K562 (cell line): ENCODE results near the gene CYP11A1. TPM values are rescaled to one million over a fixed set of nuclear protein-coding genes. Genes with fewer than 3 reads are reported as not detected.

ENCODE experiments used
- ARID2 ChIP-seq: fragments of 450-650 bp; IDR thresholded peaks from 2 replicates; pipeline ENCODE4 v1.6.1; 2017; ENCODE audit warnings: antibody characterized with exemption, mild to moderate bottlenecking
- CBX2 ChIP-seq: fragments of 200-600 bp; sonication (generic); IDR thresholded peaks from one replicate; pipeline ENCODE4 v1.6.1; 2012; ENCODE audit warnings: mild to moderate bottlenecking, low read length, inconsistent platforms; ENCODE audit not compliant: insufficient read depth, poor library complexity, severe bottlenecking
- CBX3 ChIP-seq, 2 experiments: IDR thresholded peaks; 1 replicate in 1 of 2; 2 replicates in 1 of 2; pipeline ENCODE4 v1.6.1; 2012; ENCODE audit warnings: inconsistent platforms in 2 of 2, low read length in 2 of 2, borderline replicate concordance in 1 of 2, control low read depth in 1 of 2
- CXXC5 ChIP-seq: fragments of 250-450 bp; sonication (Bioruptor Pico); IDR thresholded peaks from 2 replicates; pipeline ENCODE4 v1.8.0; 2022; ENCODE audit warnings: inconsistent platforms, mild to moderate bottlenecking, moderate library complexity
- FOXJ2 ChIP-seq: fragments of 200-800 bp; sonication (Bioruptor generic); IDR thresholded peaks from 2 replicates; pipeline ENCODE4 v1.6.1; 2016; ENCODE audit warnings: missing genetic modification characterization, missing compliant biosample characterization
- HMGN3 ChIP-seq: IDR thresholded peaks from 2 replicates; pipeline ENCODE4 v1.6.1; 2011; ENCODE audit warnings: borderline replicate concordance, low read depth, mild to moderate bottlenecking, mixed read lengths, low read length; ENCODE audit not compliant: insufficient read length; ENCODE audit errors: extremely low read depth
- MYBL2 ChIP-seq, 2 experiments: fragments of 450-650 bp in 1 of 2; sonication (generic) in 1 of 2; formaldehyde crosslinking in 1 of 2; IDR thresholded peaks; 2 replicates each; pipeline versions ENCODE4 v1.6.1 to v1.8.1; 2017 to 2022; ENCODE audit warnings: borderline replicate concordance in 1 of 2, inconsistent platforms in 1 of 2, low read depth in 1 of 2, mild to moderate bottlenecking in 1 of 2, missing genetic modification reagents in 1 of 2, moderate library complexity in 1 of 2
- SIX5 ChIP-seq, 2 experiments: IDR thresholded peaks; 2 replicates each; pipeline ENCODE4 v1.6.1; 2011; ENCODE audit warnings: low read length in 2 of 2, borderline replicate concordance in 1 of 2, low read depth in 1 of 2, mild to moderate bottlenecking in 1 of 2, moderate library complexity in 1 of 2; ENCODE audit not compliant: insufficient read depth in 1 of 2
- SMC3 ChIP-seq: conservative IDR thresholded peaks from 2 replicates; pipeline ENCODE4 v1.6.1; 2011; ENCODE audit warnings: low read depth, low read length, improper control_type of control experiment; ENCODE audit not compliant: insufficient read depth
- STAG1 ChIP-seq: sonication (generic); formaldehyde crosslinking; IDR thresholded peaks from 2 replicates; pipeline ENCODE4 v1.5.0; 2020; ENCODE audit warnings: missing genetic modification reagents, borderline replicate concordance
- ZBTB7A ChIP-seq: IDR thresholded peaks from 2 replicates; pipeline ENCODE4 v1.6.1; 2011; ENCODE audit warnings: low read depth, mild to moderate bottlenecking, low read length, moderate library complexity, borderline replicate concordance; ENCODE audit not compliant: control insufficient read depth
- ZNF589 ChIP-seq: fragments of 200-800 bp; sonication (Bioruptor generic); IDR thresholded peaks from 2 replicates; pipeline ENCODE4 v1.6.1; 2016; ENCODE audit warnings: low read depth, missing genetic modification characterization, missing compliant biosample characterization
- polyA plus RNA-seq, 8 experiments: library from polyadenylated mRNA; depleted of rRNA in 4 of 8; stranded (reverse) in 5 of 8; unstranded in 3 of 8; fragments of >200 nt; fragmentation: Nextera tagmentation in 2 of 8; fragmentation: Illumina TruSeq in 1 of 8; extraction: Ambion mirVana in 2 of 8; extraction: Trizol in 1 of 8; gene quantifications; 2 replicates each; pipeline versions ENCODE4 v1.2.1 to v1.2.3, GENCODE V29; 2011 to 2014; ENCODE audit warnings: inconsistent platforms in 1 of 8, missing spikeins in 1 of 8
- total RNA-seq, 7 experiments: library from RNA; depleted of rRNA in 6 of 7; stranded (reverse); fragments of >200 nt in 6 of 7; fragmentation: Illumina TruSeq in 2 of 7; extraction: Trizol in 2 of 7; gene quantifications; 2 replicates each; pipeline versions ENCODE4 v1.2.1 to v1.2.3, GENCODE V29; 2011 to 2021; ENCODE audit warnings: low replicate concordance in 1 of 7
- TF ChIP-seq, protein P1 (sequence below): sonication (generic); formaldehyde crosslinking; IDR thresholded peaks from 2 replicates; pipeline ENCODE4 v1.8.1; 2023; ENCODE audit warnings: missing genetic modification reagents, mild to moderate bottlenecking, borderline replicate concordance
- TF ChIP-seq, protein P2 (sequence below), 2 experiments: fragments of 200-800 bp in 1 of 2; sonication (Bioruptor generic) in 1 of 2; sonication (generic) in 1 of 2; formaldehyde crosslinking in 1 of 2; IDR thresholded peaks in 1 of 2; conservative IDR thresholded peaks in 1 of 2; 2 replicates each; pipeline versions ENCODE4 v1.5.0 to v1.6.1; 2016 to 2020; ENCODE audit warnings: missing compliant biosample characterization in 1 of 2, missing genetic modification characterization in 1 of 2, missing genetic modification reagents in 1 of 2
- TF ChIP-seq, protein P3 (sequence below): sonication (generic); formaldehyde crosslinking; IDR thresholded peaks from 2 replicates; pipeline ENCODE4 v1.4.0; 2020; ENCODE audit warnings: mild to moderate bottlenecking, missing genetic modification reagents

The CYP11A1 gene
- total and polyA plus RNA-seq, 9 of the 15 experiments (the other 6 are each of a cell fraction or from before 2014, with no cell fraction given): 0.06 to 0.24 (median 0.10) TPM; not detected in 4

DNA sequence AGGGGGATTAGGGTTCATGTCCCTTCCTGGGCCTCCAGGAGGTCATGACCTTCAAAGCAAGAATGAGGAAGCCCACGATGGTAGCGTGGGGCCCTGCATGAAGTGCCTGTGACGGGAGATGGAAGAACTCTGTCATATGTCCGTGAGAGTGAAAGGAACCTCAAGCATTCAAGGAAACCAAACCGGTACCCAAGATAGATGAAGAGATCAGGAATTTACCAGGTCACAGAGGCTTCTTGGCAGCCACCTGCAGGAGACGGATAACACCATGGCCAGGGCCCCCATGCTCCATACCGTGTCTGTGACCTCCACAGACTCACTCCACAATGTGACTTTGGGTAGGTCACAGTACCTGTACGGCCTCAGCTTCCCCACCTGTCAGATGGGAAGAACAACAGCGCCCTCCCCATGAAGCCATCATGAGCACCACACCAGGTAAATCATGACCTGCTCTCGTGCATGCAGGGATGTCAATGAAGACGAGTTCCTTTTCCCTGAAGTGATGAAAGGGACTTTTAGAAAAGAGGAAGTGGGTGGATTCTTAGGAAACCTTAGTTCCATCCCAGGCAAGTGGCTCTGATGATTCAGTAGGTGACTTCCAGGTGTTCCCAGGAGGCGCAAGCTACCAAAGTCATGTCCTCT, 23.3 kb upstream of the CYP11A1 start (continued):
- TF ChIP-seq, protein P1, sequence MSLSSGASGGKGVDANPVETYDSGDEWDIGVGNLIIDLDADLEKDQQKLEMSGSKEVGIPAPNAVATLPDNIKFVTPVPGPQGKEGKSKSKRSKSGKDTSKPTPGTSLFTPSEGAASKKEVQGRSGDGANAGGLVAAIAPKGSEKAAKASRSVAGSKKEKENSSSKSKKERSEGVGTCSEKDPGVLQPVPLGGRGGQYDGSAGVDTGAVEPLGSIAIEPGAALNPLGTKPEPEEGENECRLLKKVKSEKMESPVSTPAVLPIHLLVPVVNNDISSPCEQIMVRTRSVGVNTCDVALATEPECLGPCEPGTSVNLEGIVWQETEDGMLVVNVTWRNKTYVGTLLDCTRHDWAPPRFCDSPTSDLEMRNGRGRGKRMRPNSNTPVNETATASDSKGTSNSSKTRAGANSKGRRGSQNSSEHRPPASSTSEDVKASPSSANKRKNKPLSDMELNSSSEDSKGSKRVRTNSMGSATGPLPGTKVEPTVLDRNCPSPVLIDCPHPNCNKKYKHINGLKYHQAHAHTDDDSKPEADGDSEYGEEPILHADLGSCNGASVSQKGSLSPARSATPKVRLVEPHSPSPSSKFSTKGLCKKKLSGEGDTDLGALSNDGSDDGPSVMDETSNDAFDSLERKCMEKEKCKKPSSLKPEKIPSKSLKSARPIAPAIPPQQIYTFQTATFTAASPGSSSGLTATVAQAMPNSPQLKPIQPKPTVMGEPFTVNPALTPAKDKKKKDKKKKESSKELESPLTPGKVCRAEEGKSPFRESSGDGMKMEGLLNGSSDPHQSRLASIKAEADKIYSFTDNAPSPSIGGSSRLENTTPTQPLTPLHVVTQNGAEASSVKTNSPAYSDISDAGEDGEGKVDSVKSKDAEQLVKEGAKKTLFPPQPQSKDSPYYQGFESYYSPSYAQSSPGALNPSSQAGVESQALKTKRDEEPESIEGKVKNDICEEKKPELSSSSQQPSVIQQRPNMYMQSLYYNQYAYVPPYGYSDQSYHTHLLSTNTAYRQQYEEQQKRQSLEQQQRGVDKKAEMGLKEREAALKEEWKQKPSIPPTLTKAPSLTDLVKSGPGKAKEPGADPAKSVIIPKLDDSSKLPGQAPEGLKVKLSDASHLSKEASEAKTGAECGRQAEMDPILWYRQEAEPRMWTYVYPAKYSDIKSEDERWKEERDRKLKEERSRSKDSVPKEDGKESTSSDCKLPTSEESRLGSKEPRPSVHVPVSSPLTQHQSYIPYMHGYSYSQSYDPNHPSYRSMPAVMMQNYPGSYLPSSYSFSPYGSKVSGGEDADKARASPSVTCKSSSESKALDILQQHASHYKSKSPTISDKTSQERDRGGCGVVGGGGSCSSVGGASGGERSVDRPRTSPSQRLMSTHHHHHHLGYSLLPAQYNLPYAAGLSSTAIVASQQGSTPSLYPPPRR: no peak
- no peak for TF ChIP-seq SMC3
- TF ChIP-seq STAG1: no peak
- no peak for TF ChIP-seq ZBTB7A
- TF ChIP-seq CBX3 (IDR thresholded peaks at IDR 0.05; ENCODE audit: borderline replicate concordance in 1 of 2, low read length in 2 of 2): no peak
- TF ChIP-seq, protein P2, sequence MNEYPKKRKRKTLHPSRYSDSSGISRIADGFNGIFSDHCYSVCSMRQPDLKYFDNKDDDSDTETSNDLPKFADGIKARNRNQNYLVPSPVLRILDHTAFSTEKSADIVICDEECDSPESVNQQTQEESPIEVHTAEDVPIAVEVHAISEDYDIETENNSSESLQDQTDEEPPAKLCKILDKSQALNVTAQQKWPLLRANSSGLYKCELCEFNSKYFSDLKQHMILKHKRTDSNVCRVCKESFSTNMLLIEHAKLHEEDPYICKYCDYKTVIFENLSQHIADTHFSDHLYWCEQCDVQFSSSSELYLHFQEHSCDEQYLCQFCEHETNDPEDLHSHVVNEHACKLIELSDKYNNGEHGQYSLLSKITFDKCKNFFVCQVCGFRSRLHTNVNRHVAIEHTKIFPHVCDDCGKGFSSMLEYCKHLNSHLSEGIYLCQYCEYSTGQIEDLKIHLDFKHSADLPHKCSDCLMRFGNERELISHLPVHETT (CRISPR knock-in tag; conservative IDR thresholded peaks at IDR 0.05 in 1 of 2, IDR thresholded peaks at IDR 0.05 in 1 of 2): peak in 1 of 2 experiments; percentile 22; a peak in 1 of 4 replicates
- TF ChIP-seq, protein P3, sequence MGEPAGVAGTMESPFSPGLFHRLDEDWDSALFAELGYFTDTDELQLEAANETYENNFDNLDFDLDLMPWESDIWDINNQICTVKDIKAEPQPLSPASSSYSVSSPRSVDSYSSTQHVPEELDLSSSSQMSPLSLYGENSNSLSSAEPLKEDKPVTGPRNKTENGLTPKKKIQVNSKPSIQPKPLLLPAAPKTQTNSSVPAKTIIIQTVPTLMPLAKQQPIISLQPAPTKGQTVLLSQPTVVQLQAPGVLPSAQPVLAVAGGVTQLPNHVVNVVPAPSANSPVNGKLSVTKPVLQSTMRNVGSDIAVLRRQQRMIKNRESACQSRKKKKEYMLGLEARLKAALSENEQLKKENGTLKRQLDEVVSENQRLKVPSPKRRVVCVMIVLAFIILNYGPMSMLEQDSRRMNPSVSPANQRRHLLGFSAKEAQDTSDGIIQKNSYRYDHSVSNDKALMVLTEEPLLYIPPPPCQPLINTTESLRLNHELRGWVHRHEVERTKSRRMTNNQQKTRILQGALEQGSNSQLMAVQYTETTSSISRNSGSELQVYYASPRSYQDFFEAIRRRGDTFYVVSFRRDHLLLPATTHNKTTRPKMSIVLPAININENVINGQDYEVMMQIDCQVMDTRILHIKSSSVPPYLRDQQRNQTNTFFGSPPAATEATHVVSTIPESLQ: no peak
- no peak for TF ChIP-seq CBX2
- TF ChIP-seq FOXJ2: no peak
- no peak for TF ChIP-seq HMGN3
- TF ChIP-seq MYBL2 (IDR thresholded peaks at IDR 0.05; ENCODE audit: low read depth): no peak
- no peak for TF ChIP-seq MYBL2 (CRISPR knock-in tag; IDR thresholded peaks at IDR 0.05; ENCODE audit: borderline replicate concordance)
- TF ChIP-seq CXXC5 (CRISPR knock-in tag): peak; percentile 45; the same call in 1 of the 2 replicates
- TF ChIP-seq ARID2: no peak
- TF ChIP-seq ZNF589 (CRISPR knock-in tag): no peak
- TF ChIP-seq SIX5 (IDR thresholded peaks at IDR 0.05; ENCODE audit: borderline replicate concordance in 1 of 2, insufficient read depth in 1 of 2, low read depth in 1 of 2, low read length in 2 of 2): no peak
